Cardiac fibroblast (primary cell): ENCODE results near the gene PLA2G4E.

Experiments
- DNase-seq, 2 donors: peaks; one replicate each; pipeline versions ENCODE4 v3.0.0 to v3.0.0-alpha.2; 2010; ENCODE audit warnings: low read depth in 2 of 2
- H3K4me3 ChIP-seq, 2 donors: replicated peaks in 1 of 2; 1 replicate in 1 of 2; 2 replicates in 1 of 2; pipeline ENCODE4 v1.5.1; 2011; ENCODE audit warnings: low read depth in 2 of 2, low read length in 2 of 2, mild to moderate bottlenecking in 2 of 2, moderate library complexity in 1 of 2
- CTCF ChIP-seq: IDR thresholded peaks from one replicate; pipeline ENCODE4 v1.5.1; 2011; ENCODE audit warnings: low read depth, mild to moderate bottlenecking, low read length, inconsistent platforms

Gene PLA2G4E

DNA sequence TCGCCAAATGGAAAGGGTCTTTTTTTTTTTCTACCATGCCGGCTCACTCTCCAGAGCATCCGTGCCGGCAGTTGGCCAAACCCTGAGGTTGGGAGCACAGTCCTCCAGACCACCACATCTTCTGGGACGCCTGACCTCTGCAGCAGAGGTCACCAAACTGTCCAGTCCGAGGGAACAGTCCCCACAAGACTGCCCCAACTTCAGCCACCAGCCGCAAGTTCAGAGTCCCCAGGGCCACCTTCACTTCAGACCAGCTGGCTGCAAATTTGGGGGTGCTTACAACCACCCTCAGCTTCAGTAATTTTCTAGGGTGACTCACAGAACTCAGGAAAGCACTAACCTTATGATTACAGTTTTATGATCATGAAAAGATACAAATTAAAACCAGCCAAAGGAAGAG, 44.6 kb upstream of the PLA2G4E start:
- no peak for DNase-seq
- TF ChIP-seq CTCF = no peak
- no peak overlapping the region for H3K4me3 ChIP-seq

- DNase-seq = no peak
- no peak overlapping the region for H3K4me3 ChIP-seq
- TF ChIP-seq CTCF = no peak
Observed at GRCh38 chr15:42065033-42065432, 44.2 kb upstream of the PLA2G4E start.

GRCh38 chr15:42064271-42064670, 43.4 kb upstream of the PLA2G4E start:
- no peak overlapping the region for H3K4me3 ChIP-seq
- DNase-seq = no peak
- TF ChIP-seq CTCF = no peak

GRCh38 chr15:42063122-42063848, 42.4 kb upstream of the PLA2G4E start:
- DNase-seq = no peak
- no peak for TF ChIP-seq CTCF
- H3K4me3 ChIP-seq = no peak overlapping the region

DNA sequence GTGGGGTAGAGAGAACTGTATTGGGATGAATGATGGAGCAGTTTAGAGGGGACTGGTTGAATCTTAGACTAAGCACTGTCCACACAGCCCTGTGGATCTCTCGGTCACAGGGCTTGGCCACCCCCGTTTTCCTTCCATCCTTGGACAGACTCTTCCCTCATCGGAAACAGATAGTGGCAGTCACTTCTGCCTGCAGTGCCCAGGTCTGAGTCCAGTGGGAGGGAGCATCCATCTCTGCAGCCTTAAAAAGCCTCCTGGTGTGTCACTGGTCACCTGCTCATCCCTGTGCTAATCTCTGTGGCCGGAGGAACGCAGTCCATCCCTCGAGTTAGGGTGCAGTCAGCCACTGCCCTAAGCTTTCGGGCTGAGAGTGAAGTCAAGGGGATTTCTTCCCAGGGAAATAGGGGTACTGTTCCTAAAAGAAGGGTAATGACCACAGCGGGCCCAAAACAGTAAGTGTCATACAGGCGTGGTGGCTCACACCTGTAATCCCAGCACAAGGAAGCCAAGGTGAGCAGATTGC, 41.5 kb upstream of the PLA2G4E start:
- H3K4me3 ChIP-seq = no peak overlapping the region
- no peak for DNase-seq
- TF ChIP-seq CTCF = no peak

- no peak for DNase-seq
- TF ChIP-seq CTCF = no peak
Observed at GRCh38 chr15:42060797-42061196, 40.0 kb upstream of the PLA2G4E start.

GRCh38 chr15:42060477-42060763, 39.6 kb upstream of the PLA2G4E start:
- no peak overlapping the region for H3K4me3 ChIP-seq
- no peak for DNase-seq
- no peak for TF ChIP-seq CTCF

More at GRCh38 chr15:42060797-42061196, 40.0 kb upstream of the PLA2G4E start:
- no peak overlapping the region for H3K4me3 ChIP-seq
